Stimulated activated CD8-positive, alpha-beta memory T cell treated with anti-CD3 and anti-CD28 coated beads, Interleukin-15, amount 100 ng/mL, for 48 hours (primary cell): ENCODE data around the gene TMPRSS3.

Experiments used
- DNase-seq, 2 donors: peaks; one replicate each; pipeline ENCODE4 v3.0.0-alpha.2; 2020; ENCODE audit warnings: low read depth in 2 of 2

The TMPRSS3 gene

DNA sequence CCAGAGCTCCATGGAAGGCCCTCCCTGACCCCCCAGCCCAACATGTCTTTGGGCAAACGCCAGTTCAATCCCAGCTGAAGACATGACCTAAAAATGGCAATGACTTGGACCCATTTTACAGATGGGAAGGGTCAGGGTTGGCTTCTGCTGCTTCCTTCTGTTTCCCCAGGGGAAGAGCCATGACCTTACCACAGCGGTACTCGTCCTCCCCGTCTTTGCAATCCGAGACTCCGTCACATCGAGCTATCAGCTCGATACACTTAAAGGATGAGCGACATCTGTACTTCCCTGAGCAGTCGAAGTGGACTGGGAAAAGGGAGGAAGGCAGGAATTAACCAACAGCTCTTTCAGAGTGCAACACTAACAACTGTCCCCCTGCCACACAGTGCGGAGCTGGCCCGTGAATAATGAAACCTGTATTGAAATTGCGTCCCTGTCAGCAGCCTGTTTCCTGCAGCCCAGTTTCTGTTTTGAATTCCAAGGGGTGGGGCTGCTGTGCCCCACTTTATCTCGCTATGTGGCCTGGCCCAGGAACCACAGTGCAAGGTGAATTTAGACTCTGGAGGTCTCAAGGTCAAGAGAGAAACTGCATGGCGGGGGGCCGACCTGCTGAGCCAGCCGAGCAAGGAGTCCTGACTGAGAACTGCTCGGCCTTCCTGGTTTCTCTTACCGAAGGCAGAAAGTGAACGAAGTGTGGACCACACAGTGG is 7.0 kb downstream of the TMPRSS3 start:
- DNase-seq = no peak

DNA sequence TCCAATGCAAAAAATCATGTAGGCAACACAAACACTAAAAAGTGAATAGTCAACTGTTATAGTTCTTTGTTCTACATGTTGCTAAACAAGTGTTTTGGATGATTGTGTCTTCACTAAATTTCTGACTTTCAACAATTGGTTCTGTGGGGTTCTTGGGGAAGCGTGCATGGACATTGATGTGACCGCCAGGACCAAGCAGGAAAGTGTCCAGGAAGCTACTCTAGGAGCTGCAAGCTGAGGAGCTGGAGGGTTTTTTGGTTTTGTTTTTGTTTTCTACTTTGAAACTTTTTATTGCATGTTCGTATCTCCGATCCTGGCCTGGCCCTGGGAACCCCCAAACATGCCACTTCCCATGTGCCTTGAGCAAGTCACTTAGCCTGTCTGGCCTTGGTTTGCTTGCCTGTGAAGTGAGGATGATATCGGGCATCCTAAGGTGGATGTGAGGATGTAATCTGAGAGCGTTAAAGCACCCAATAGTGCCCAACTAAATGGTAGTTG is 8.0 kb downstream of the TMPRSS3 start:
- DNase-seq = no peak

DNA sequence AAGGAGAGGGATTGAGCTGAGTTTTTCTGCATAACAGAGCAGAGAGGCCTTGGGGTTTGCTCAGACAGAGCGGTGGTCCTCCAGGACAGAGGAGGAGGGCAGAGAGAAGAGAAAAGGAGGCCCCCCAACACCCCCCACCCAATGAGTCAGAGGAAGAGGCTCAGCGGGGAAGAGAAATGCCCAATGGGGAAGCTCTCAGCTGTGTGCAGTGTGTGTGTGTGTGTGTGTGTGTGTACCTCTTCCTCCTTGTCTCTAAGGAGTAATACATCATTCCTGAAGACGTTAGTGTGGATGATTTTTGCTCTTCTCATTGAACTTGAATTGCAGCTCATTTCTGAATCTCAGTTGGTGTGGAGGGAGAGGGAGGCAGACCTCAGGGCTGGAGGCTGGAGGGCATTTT is 8.7 kb downstream of the TMPRSS3 start:
- DNase-seq = no peak

DNA sequence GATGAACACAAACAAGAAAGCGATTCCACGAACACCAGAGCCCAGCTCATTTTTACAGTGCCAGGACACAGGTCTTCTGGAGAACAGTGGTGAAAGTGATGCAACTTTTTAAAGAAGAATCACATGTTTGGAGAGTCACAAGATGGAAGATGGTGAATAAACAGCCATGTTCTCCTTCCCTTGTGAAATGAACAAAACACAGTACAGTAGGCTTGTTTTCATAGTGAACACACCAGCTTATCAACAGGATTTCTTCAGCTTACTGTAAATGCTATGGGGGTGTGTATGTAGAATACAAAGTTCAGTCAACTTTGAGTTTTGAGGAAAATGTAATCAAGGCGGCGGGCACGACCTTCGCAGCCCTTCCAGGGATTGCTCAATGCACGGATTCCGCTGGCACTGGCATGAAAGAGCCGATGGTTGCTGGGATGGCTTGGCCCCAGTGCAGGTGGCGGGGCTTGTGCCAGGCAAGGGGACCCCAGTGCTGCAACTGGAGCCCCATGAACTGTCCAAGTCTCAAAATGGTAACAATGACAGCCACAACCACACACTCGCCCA is 9.7 kb downstream of the TMPRSS3 start:
- no peak for DNase-seq

DNA sequence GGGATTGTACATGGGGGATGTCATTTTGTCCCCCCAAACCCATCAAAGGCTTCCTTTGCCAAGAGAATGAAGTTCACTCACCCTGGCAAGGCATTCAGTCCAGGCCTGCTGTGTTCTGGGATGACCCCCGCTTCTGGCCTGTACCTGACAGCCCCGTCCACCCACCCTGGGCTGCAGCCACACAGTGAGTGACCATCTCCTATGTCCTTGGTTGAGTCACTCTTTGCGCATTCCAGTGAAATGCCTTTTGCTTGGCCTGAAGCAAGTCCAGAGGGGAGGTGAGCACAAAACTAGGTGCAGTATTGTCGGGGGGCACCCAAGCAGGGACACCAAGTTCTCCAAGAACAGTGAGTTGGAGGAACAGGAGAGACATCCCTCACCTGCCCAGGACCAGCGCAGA is 10.2 kb downstream of the TMPRSS3 start:
- no peak for DNase-seq

DNA sequence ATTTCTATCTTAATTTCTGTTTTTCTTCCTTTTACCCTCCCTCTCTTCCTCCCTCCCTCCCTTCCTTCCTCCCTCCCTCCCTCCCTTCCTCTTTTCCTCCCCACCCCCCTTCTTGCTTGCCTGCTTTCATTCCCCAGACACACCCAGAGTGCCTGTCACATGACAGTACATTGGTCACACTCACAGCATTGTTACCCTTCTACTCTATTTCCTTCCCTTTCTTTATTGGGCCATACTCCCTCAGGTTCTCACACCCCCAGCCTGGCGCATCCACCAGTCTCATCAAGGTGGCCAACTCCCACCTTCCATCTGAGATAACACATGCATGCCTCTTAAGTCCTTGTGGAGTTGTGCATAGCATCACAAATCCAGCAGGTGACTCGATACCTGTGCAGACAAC is 10.9 kb downstream of the TMPRSS3 start:
- DNase-seq = no peak

DNA sequence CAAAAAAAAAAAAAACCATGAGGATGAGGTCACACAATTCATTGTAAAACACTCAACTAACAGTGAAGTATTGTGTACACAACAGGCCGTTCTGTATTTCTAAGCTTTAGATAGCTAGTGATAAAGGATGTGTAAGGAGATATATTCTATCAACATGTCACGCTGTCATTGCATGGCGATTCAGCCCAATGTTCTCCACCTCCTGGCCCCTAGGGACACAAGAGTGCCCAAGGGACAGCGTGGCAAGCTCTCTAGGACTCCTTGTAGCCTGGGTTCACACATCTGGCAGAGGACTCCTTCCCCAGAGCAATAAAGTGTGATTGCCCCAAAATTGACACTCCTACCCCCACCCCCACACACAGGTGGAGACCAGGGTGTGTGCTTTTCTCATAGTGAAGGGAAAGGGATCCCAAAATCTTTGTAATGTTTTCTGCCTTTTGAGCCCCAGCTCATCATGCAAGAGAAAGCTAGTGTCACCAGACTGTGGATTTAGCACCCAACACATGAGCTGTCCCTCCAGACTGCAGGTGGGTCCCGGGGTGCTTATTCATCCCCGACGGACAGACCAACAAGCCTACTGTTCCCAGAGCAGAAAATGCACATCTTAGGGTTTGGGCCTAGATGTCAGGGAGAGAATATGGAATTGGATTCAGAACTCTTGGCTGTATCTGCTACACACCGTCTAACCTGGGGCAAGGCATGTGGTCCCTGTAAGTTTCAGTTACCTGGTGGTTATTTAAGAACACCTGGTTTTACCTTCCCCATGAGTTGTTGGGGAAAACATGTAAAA is 11.5 kb downstream of the TMPRSS3 start:
- DNase-seq = no peak

DNA sequence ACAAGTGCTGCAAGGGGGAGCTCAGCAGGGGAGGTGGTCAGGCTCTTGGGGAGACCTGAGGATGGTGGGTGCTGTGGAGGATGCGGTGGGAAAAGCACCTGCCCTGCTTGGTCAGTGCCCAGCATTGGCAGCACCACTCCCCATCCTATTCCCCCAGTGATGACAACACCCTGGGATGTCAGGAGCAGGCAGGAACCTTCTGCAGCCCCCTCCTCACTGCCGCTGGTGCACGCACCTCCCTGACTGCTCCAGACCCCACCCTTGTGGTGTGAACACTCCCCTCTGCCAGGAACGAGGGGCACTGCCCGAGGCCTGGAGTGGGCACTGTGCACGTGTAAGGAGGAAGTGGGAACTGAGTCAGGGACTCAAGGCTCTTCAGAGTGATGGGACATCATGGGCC is 12.5 kb downstream of the TMPRSS3 start:
- DNase-seq = no peak

DNA sequence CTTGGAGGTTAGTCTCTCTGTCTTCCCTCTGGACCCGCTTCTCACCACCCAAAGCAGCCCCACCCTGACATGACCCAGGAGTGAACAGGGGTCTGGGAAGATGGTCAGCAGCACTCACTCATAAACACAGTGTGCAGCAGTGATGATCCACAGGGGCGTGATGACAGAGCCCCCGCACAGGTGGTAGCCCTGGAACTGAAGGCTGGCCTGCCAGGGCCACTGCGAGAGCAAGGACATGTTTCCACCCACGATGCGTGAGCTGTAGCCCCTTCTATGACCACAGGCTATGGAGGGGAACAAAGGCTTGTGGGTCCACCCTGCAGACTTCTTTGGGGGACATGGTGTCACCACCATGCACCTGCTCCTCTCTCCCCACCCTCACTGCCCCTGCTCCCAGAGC is 12.9 kb downstream of the TMPRSS3 start:
- DNase-seq = no peak

DNA sequence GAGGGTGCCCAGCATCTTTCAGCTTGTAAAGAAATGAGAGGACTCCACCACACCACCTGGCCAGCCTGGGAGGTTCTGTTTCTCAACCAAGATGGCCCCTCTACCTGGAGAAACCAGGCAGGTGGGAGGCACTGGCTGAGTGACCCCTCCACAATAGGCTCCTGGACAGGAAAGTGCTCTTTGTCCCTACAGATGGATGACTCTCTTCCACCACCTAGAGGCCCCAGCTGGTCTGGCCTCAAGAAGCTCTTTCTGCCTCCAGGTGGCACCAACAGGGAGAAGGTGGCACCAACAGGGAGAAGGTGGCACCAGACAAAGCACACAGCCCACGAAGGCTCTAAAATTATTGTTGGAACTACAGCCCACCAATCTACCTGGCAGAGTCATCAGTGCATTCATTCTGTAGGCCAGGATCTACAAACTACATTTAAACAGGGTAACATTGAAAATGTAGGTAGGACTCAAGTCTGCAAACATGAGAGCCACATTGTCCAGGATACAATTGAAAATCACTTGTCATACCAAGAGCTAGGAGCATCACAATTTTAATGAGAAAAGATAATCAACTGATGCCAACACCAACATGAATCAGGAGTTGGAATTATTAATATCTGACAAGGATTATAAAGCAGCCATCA is 14.4 kb downstream of the TMPRSS3 start:
- no peak for DNase-seq

DNA sequence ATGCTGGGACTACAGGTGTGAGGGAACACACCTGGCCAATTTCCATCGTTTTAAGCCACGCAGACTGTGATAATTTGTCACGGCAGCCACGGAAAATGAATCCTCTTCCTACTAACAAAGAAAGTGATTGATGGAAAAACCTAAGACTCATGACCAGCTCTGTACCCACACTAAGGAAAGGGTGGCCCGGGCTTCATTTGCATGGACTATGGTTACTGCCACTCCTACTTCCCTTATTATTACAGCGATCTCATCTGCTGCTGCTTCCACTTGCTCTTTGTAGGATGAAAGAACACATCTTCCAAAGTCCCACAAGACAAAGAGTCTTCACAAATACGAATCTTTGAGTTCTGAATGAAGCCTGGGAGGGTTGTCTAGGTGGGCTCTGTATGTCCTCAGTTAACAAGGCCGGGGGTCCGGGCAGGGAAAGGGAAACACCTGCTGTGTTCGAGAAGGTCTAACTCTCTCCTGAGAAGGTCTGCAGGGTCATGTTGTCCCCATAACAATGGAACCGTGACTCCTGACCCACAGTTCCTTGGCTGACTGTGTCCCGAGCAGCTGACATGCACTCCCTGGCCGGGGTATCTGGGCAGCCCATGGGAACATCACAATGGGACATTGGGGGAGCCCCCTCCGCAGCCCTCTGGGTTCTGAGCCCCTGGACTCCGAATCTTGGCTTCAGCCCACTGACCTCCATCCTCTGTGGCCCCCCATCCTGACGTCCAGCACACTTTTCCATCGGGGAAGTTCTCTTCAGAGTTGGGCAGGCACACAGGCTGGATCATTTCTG is 16.2 kb downstream of the TMPRSS3 start:
- DNase-seq = no peak

DNA sequence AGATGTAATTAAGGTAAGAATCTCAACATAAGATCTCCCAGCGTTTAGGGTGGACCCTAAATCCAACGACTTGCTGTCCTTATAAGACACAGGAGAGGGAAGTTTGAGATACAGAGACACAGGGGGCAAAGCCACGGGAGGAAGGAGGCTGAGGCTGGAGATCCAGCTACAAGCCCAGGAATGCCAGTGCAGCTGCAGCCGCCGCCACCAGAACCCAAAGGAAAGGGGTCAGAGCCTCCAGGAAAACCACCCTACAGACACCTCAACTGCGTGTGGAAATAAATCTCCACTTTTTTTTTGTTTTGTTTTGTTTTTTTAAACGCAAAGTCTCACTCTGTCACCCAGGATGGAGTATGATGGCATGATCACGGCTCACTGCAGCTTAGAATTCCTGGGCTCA is 17.4 kb downstream of the TMPRSS3 start:
- DNase-seq = no peak

DNA sequence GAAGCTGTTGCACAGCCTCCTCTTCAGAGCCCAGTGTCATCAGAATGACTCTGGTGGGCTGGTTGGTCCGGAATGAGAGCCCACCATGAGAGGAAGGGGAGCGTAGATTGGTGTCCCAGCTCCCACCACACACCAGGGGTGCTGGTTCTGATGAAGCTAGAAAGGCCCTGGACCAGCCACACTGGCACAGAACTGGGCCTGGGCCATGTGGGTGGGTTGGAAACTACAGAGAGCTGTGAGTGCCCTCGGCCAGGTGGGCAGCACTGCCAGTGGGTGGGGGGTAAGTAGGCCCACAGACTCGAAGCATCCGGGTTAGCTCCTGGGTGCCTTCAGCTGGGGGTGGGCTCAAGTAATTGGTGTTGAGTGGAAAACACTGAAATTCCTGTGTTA is 17.9 kb downstream of the TMPRSS3 start:
- no peak for DNase-seq

DNA sequence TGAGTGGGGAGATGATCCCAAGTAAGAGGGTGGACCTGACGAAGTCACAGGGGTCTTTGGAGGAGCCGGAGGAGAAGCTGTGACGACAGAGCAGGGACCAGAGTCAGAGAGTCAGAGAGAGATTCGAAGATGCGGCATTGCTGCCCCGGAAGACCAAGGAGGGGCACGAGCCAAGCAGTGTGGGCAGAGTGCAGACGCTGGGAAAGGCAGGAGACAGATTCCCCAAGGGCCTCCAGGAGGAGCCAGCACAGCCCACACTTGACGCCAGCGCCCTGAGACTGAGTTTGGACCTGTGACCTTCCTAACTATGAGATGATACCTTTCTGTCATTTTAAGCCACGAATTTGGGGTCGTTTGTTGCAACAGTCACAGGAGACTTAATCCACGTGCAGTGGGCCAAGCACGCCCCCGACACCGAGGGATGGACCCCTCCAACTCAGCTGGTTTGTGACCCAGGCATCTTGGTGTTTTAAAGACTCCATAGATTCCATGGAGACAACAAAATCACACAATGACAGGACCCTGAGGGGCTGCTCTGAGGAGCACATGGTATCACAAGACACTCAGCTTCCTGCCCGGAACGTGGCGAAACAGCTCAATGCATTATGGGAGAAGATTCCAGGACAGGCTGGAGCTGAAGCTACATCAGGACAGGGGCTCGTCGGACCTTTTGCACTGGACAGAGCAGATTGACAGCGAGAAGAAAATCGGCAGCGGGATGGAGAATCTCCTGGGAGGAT is 18.5 kb downstream of the TMPRSS3 start:
- no peak for DNase-seq

DNA sequence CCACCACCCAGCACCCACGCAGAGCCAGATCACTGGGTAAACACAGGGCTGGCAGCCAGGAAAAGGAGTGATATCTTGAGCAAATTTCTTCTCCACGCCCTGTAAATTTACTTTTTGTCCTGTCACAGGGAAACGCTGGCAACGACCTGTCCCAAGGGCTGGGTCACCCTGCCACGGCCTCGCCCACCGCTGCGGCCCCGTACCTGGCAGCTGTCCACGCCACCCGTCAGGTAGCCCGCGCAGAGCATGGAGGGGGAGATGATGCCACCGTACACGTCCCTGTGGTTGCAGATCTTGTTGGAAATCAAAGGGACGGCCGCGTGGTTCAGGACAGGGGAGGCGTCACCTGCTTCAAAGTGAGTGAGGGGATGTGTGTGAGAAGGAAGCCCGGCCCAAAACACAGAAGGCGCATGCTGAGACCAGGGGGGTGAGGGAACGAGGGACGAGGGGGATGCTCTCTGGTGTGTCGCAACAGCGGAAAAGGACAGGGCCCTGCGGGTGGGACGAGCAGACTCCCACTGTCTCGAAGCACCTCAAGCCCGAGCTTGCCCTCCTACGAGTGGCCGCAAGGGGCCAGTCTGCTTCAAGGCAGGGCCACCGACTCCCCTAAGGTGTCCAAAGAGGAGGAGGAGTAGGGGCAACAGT is 19.4 kb downstream of the TMPRSS3 start:
- DNase-seq = no peak

DNA sequence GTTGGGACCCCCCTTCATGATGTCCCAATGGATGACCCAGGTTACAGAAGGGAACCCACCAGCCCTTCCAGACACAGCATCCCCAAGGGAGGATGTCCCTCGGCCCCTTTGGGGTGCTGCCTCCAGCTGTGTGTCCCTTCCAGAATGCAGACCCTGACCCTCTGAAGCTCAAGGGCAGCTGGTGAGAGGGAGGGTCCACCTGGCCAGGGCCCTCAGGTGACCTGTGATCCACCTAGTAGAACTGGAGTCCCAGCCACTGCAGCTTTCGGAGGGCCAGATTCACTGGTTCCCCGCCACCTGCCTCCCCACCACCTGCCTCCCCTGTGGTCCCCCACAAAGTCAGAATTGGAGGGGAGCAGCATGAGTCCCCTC is 19.9 kb downstream of the TMPRSS3 start:
- no peak for DNase-seq

DNA sequence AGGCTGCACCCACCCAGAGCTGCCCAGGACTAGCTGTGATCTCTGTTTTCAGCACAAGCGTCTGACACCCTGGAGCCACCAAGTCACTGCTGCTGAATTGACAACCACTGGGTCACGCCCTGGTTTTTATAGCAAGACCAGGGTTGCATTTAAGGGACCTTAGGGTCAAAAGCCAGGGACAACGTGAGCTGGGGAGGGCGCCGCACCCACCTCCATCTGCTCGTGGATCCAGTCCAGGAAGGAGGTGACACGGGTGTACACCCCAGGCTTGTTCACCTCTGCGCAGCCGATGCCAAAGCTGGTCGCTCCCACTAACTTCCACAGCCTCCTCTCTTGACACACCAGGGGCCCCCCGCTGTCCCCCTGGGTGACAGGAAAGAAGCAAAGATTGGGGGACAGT is 20.3 kb downstream of the TMPRSS3 start:
- no peak for DNase-seq

DNA sequence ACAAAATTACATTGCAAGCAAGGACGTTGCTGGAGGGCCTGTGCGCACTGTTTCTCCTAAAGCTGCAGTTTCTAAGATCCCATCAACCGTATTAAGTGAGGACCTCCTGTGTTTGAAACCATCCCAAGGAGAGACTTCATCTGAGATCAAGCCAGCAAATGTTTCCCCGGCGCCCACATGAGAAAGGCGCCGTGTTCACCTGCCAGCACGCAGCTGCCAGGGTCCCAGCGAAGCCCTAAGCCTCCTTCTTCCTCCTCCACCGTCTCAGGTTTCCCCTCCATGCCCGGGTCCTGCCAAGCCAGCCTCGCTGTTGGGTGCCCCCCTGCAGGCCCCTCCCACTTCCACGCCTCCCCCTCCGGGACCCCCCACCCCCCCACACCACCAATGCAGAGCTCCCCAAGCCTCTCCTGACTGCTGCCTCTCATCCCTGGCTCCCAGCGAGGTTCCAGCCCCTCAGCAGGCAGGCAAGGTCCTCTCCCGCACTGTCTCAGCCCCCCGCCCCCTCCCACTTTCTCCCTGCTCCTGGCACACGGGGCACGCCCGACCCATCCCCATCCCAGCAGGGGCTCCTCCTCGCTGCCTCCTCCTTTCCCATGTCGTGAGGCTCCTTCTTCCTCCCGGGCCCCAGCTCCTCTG is 20.9 kb downstream of the TMPRSS3 start:
- DNase-seq = no peak

DNA sequence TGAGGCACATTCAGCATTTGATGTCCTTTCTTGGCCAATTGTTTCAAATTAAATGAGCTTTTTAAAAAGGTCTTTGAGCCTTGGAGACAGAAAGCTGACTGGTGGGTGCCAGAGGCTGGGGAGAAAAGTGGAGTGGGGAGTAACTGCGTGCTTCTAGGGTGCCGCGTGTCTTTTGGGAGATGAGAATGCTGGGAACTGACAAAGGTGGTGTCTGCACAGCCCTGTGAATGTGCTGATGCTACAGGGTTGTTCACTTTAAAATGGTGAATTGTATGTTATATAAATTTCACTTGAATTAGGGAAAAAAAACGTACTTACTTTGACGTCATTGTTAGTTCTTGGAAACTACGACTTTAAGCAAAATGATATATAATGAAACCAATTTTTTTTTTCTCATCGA is 21.4 kb downstream of the TMPRSS3 start:
- no peak for DNase-seq

DNA sequence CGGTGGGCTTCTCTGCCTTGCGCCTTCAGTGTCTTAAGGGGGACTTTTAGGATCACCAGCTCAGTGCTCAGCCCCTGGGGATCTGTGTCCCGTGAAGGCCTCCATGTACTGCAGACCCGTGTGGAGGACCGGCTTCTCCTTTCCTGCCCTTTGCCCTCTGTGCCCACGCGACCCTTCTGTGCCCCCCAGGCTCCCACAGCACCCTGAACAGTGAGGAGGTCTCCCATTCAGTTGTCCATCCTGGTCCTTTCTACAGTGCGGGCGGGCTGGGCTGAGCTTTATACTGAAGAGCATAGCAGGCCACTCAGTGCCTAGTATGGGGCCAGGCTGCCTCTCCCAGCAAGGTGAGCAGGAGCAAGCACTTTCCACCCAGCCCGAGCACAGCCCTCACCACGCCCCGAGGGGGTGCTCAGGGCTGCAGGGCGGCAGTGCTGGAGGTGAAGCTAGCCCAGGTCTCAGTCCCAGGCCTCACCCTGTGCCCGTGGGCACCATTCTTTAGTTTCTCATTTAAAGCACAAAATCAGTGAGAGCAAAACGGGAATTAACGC is 21.9 kb downstream of the TMPRSS3 start:
- DNase-seq = no peak
